HL-60 (cell line): ENCODE results near the gene HLCS.

ENCODE experiments used
- DNase-seq, 2 experiments: peaks; one replicate each; pipeline ENCODE4 v3.0.0-alpha.2; 2010 to 2020; ENCODE audit warnings: low read depth in 1 of 2, low spot score in 1 of 2
- H3K27ac ChIP-seq: fragments of 250-450 bp; sonication (Bioruptor Pico); replicated peaks from 2 replicates; pipeline ENCODE4 v1.5.1; 2020; ENCODE audit warnings: mild to moderate bottlenecking, moderate library complexity
- H3K27me3 ChIP-seq: fragments of 250-450 bp; sonication (Bioruptor Pico); 2 replicates; pipeline ENCODE4 v1.5.1; 2021; ENCODE audit warnings: mild to moderate bottlenecking, moderate library complexity; ENCODE audit not compliant: insufficient read depth, poor library complexity, severe bottlenecking
- H3K4me3 ChIP-seq: replicated peaks from 2 replicates; pipeline ENCODE4 v1.5.1; 2011; ENCODE audit warnings: mild to moderate bottlenecking, control low read depth, low read length; ENCODE audit not compliant: insufficient read depth
- CTCF ChIP-seq: IDR thresholded peaks from one replicate; pipeline ENCODE4 v1.5.1; 2011; ENCODE audit warnings: low read length, control low read depth, inconsistent platforms; ENCODE audit not compliant: insufficient read depth
- GABPA ChIP-seq: IDR thresholded peaks from 2 replicates; pipeline ENCODE4 v1.6.1; 2012; ENCODE audit warnings: low read depth
- POLR2AphosphoS5 ChIP-seq: IDR thresholded peaks from 2 replicates; pipeline ENCODE4 v1.6.1; 2012; ENCODE audit warnings: low read depth
- SPI1 ChIP-seq: IDR thresholded peaks from 2 replicates; pipeline ENCODE4 v1.6.1; 2012; ENCODE audit warnings: low read depth, mild to moderate bottlenecking, borderline replicate concordance
- TF ChIP-seq, protein P1 (sequence below): IDR thresholded peaks from 2 replicates; pipeline ENCODE4 v1.6.1; 2012; ENCODE audit warnings: low read depth; ENCODE audit not compliant: insufficient replicate concordance

HLCS gene

GRCh38 chr21:36762642-36763041, 203.8 kb downstream of the HLCS start:
- Histone ChIP-seq H3K27me3 (no peaks in the 10 kb centered on the region), H3K4me3 (no peak overlapping the region), H3K27ac (no peak overlapping the region)
- TF ChIP-seq GABPA (no peak), CTCF (no peak), SPI1 (no peak), POLR2AphosphoS5 (no peak)
- TF ChIP-seq, protein P1, sequence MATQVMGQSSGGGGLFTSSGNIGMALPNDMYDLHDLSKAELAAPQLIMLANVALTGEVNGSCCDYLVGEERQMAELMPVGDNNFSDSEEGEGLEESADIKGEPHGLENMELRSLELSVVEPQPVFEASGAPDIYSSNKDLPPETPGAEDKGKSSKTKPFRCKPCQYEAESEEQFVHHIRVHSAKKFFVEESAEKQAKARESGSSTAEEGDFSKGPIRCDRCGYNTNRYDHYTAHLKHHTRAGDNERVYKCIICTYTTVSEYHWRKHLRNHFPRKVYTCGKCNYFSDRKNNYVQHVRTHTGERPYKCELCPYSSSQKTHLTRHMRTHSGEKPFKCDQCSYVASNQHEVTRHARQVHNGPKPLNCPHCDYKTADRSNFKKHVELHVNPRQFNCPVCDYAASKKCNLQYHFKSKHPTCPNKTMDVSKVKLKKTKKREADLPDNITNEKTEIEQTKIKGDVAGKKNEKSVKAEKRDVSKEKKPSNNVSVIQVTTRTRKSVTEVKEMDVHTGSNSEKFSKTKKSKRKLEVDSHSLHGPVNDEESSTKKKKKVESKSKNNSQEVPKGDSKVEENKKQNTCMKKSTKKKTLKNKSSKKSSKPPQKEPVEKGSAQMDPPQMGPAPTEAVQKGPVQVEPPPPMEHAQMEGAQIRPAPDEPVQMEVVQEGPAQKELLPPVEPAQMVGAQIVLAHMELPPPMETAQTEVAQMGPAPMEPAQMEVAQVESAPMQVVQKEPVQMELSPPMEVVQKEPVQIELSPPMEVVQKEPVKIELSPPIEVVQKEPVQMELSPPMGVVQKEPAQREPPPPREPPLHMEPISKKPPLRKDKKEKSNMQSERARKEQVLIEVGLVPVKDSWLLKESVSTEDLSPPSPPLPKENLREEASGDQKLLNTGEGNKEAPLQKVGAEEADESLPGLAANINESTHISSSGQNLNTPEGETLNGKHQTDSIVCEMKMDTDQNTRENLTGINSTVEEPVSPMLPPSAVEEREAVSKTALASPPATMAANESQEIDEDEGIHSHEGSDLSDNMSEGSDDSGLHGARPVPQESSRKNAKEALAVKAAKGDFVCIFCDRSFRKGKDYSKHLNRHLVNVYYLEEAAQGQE, result no peak
- no peak for DNase-seq

DNA sequence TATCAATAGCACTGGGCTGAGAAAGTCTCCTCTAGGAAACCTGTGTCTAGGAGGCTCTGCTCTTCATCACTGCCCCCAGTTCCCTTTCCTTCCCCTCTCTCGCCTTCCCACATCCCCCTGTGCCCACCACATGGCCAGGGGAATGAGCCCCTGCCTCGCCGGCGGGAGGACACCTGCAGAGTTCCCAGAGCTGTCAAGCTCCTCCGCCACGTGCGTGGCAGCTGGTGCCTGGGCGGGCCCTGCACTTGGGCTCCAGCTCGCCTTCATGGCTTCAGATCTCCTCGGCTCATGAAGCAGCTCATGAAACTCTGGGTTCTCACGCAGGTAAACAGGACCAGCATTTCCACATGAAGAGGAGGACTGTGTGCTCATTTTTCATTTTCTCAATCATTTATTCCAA, 204.8 kb downstream of the HLCS start:
- Histone ChIP-seq H3K4me3 (no peak overlapping the region), H3K27me3 (no peaks in the 10 kb centered on the region), H3K27ac (no peak overlapping the region)
- no peak for TF ChIP-seq GABPA
- no peak for TF ChIP-seq CTCF
- no peak for TF ChIP-seq SPI1
- TF ChIP-seq, protein P1, result no peak
- TF ChIP-seq POLR2AphosphoS5, result no peak
- DNase-seq, result no peak

GRCh38 chr21:36759348-36760083, 207.0 kb downstream of the HLCS start:
- no peak for DNase-seq
- TF ChIP-seq, protein P1, result no peak
- no peak for TF ChIP-seq GABPA
- no peak for TF ChIP-seq POLR2AphosphoS5
- no peak for TF ChIP-seq CTCF
- TF ChIP-seq SPI1, result no peak
- H3K27ac ChIP-seq, result no peak overlapping the region
- H3K27me3 ChIP-seq, result no peaks in the 10 kb centered on the region
- no peak overlapping the region for H3K4me3 ChIP-seq
